CD4-positive, alpha-beta memory T cell (primary cell): ENCODE results near the gene FRMD4A. TPM values are rescaled to one million over a fixed set of nuclear protein-coding genes. Genes with fewer than 3 reads are reported as not detected.

Experiments
- CTCF ChIA-PET: fragments of 350-600 bp; sonication (Branson Sonifier 250); formaldehyde crosslinking; loops from one replicate; lab custom pipeline; 2021; ENCODE audit warnings: inconsistent platforms; ENCODE audit not compliant: partially characterized antibody; lab: Charles Lee
- POLR2A ChIA-PET: fragments of 350-600 bp; sonication (Branson Sonifier 250); formaldehyde crosslinking; loops from one replicate; lab custom pipeline; 2021; ENCODE audit not compliant: partially characterized antibody; lab: Charles Lee
- DNase-seq, 5 donors: peaks; one replicate each; pipeline versions ENCODE4 v3.0.0 to v3.0.0-alpha.2; 2020 to 2022; ENCODE audit warnings: mixed read lengths in 1 of 5
- H3K27ac ChIP-seq: one replicate; pipeline ENCODE4 v1.7.0; 2013; ENCODE audit warnings: low read depth, low read length
- H3K27me3 ChIP-seq: 2 replicates; pipeline ENCODE4 v1.7.0; 2013; ENCODE audit warnings: mild to moderate bottlenecking, low read length, moderate library complexity; ENCODE audit not compliant: insufficient read depth
- H3K36me3 ChIP-seq: 2 replicates; pipeline ENCODE4 v1.7.0; 2013; ENCODE audit warnings: mild to moderate bottlenecking, low read length, moderate library complexity; ENCODE audit not compliant: insufficient read depth
- H3K4me1 ChIP-seq: 2 replicates; pipeline ENCODE4 v1.7.0; 2013; ENCODE audit warnings: mild to moderate bottlenecking, low read length, moderate library complexity; ENCODE audit not compliant: insufficient read depth
- H3K4me3 ChIP-seq, 2 donors: one replicate each; pipeline ENCODE4 v1.7.0; 2013; ENCODE audit warnings: low read length in 2 of 2, mild to moderate bottlenecking in 1 of 2
- H3K9me3 ChIP-seq, 2 donors: one replicate each; pipeline ENCODE4 v1.7.0; 2013; ENCODE audit warnings: low read length in 2 of 2, control low read depth in 1 of 2; ENCODE audit not compliant: control insufficient read depth in 1 of 2
- H3K27ac Mint-ChIP-seq, 7 donors: one replicate each; pipeline ENCODE4 v1.8.0; 2020 to 2021; ENCODE audit warnings: mixed read lengths in 7 of 7, mild to moderate bottlenecking in 6 of 7, inconsistent platforms in 3 of 7, moderate library complexity in 3 of 7
- H3K27me3 Mint-ChIP-seq, 2 donors: one replicate each; pipeline ENCODE4 v1.8.0; 2020 to 2021; ENCODE audit warnings: mixed read lengths in 2 of 2
- H3K36me3 Mint-ChIP-seq, 2 donors: one replicate each; pipeline ENCODE4 v1.8.0; 2020 to 2021; ENCODE audit warnings: mixed read lengths in 2 of 2, inconsistent platforms in 1 of 2, mild to moderate bottlenecking in 1 of 2
- H3K4me1 Mint-ChIP-seq, 4 donors: one replicate each; pipeline ENCODE4 v1.8.0; 2020 to 2021; ENCODE audit warnings: mixed read lengths in 4 of 4, mild to moderate bottlenecking in 1 of 4
- H3K4me3 Mint-ChIP-seq, 8 donors: one replicate each; pipeline ENCODE4 v1.8.0; 2020 to 2021; ENCODE audit warnings: mixed read lengths in 8 of 8, mild to moderate bottlenecking in 7 of 8, moderate library complexity in 6 of 8, inconsistent platforms in 3 of 8
- H3K9me3 Mint-ChIP-seq, 8 donors: one replicate each; pipeline ENCODE4 v1.8.0; 2020 to 2021; ENCODE audit warnings: mixed read lengths in 8 of 8, mild to moderate bottlenecking in 5 of 8, inconsistent platforms in 3 of 8, moderate library complexity in 1 of 8
- intact Hi-C: fragments of 100-400 bp; cut with micrococcal nuclease; formaldehyde crosslinking; loops from one replicate; pipeline ENCODE4 v1.15.1; 2023
- polyA plus RNA-seq, 2 donors: library from polyadenylated mRNA; unstranded; fragments of 300-500 nt; fragmentation: Illumina TruSeq; gene quantifications; one replicate each; pipeline ENCODE4 v1.2.3, GENCODE V29; 2021
- total RNA-seq, 2 experiments: library from RNA; stranded (reverse); gene quantifications; one replicate each; pipeline ENCODE4 v1.2.3, GENCODE V29; 2021

The FRMD4A gene
- total and polyA plus RNA-seq, 4 experiments from 2014 or later = 0.89 to 2.4 (median 1.9) TPM; not detected in 1

DNA sequence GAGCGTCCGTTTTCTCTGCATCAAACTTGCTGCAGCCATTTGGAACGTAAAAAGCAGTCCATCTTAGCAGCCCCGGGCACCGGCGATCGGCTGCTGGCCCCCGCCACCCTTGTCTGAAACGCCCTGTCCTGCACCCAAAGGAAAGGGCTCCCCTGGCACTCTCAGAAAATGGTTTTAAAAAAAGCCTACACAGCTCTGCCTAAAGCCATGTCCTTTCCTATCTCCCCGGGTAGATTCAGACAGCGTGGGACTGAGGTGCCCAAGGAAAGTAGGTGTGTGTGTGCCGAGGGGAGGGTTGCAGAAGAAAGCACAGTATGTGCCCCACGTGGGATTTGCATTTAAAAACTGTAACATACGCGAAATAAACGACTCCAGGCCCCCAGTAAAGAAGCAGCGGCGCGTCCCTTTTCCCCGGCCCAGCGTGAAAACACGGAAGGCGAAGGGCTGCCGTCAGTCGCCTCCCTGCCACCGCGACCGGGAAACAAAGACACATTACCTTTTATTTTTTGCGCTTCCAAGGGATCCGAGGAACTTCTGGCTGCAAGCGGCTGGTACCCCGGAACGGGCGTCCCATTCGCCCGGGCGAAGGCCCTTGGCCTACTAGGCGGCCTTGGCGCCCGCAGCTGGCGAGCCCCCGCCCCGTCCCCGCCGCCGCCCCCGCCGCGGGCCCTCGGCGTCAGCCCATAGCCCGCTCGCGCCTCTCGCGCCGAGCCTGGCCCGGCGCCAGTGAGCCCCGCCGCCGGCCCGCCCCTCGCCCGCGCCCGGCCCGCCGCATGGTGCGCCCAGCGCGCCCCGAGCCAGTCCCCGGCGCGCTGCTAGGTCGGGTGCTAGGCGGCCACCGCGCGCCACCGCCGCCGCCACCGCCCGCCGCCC is 439.4 kb downstream of the FRMD4A start:
- Mint-ChIP-seq H3K36me3 (peaks cover 0 to 5% of the 10 kb centered on the region in 2 donors), H3K27ac (peak overlapping the region in 3 of 7 donors; percentile 3 to 53 (median 31)), H3K4me1 (peaks cover 12 to 28% (median 15%) of the 10 kb centered on the region in 4 donors), H3K27me3 (peaks cover 58 to 69% of the 10 kb centered on the region in 2 donors), H3K4me3 (peak overlapping the region; percentile 68 to 89 (median 80)), H3K9me3 (peaks cover 0 to 8% (median 0%) of the 10 kb centered on the region in 8 donors)
- Histone ChIP-seq H3K9me3 (no peaks in the 10 kb centered on the region), H3K27ac (no peak overlapping the region), H3K4me3 (peak overlapping the region in 1 of 2 donors; percentile 25), H3K27me3 (peaks cover 22% of the 10 kb centered on the region), H3K4me1 (peaks cover 5% of the 10 kb centered on the region), H3K36me3 (no peaks in the 10 kb centered on the region)
- ChIA-PET POLR2A (no interaction called here), CTCF (interaction anchor here (1.1 kb wide), 1 partner anchor 355 kb away, joined by 3 read pairs; no protein-coding TSS in a partner anchor)
- DNase-seq = peak in 1 of 5 donors; percentile 3
- intact Hi-C loops = no loop called here

DNA sequence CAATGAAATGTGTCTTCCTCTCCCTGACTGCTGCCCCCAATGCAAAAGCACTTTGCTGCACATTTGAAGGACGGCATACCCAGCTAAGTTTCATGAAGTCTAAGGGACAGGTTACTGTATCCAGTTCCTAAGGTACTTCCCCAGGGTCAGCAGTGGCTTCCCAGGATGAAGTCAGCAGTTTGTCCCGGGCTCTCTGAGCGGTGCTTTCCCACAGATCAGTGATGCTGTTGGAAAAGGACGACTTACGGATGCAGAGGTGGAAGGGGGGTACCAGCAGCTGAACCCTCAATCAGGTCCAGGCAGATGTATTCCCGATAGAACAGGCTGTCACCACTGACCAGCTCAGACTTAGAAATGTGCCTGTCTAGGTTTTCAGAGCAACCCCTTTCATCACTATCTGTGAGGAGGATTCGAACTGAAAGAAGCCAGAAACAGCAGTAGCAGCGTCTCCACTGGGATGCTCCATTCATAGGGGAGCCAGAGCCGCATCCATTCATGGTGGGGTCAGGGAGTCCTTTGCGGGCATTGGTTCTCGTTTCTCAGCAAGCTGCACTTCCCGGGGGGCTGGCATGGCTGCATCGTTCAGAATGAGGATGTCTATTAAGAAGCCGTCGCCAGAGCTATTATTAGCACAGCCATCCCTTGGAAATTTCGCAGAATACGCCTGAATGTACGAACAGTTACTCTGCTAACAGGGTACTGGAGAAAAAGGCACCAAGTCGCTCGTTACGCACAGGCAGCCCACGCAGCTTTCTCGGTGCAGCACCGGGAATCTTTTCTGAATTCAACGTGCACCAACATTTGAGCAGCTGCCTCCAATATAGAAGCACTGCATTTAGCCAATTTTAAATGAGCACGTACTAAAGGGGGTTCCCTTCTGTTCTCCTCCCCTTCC is 440.2 kb downstream of the FRMD4A start:
- Mint-ChIP-seq H3K36me3 (peaks cover 0 to 4% of the 10 kb centered on the region in 2 donors), H3K9me3 (peaks cover 0 to 5% (median 0%) of the 10 kb centered on the region in 8 donors), H3K4me1 (peaks cover 12 to 28% (median 15%) of the 10 kb centered on the region in 4 donors), H3K4me3 (peak overlapping the region; percentile 38 to 89 (median 80)), H3K27me3 (peaks cover 55 to 67% of the 10 kb centered on the region in 2 donors), H3K27ac (no peak overlapping the region)
- Histone ChIP-seq H3K9me3 (no peaks in the 10 kb centered on the region), H3K4me3 (no peak overlapping the region), H3K27ac (no peak overlapping the region), H3K4me1 (peaks cover 5% of the 10 kb centered on the region), H3K27me3 (peaks cover 22% of the 10 kb centered on the region), H3K36me3 (no peaks in the 10 kb centered on the region)
- CTCF ChIA-PET = interaction anchor here (0.6 to 1.1 kb wide), 2 partner anchors 241 to 356 kb away, joined by 3 read pairs; no protein-coding TSS in a partner anchor
- POLR2A ChIA-PET = no interaction called here
- intact Hi-C loops = no loop called here
- DNase-seq = no peak

DNA sequence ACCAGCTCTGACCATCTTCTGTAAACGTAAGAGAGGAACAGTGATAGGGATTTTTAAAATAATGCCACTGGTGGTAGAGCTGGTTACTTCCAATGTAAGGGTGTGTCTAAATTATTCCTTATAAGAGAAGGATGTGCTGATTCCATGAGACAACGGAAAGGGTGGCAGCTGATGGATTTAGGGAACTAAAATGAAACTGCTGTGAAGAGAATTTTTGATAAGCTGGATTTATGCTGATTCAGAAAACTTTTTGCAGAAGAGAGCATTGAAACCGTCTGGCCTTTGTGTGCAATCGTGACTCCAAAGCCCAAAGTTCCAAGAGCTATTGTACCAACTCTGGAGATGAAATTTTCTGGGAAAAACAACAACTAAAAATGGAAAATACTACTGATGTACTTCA is 443.0 kb downstream of the FRMD4A start:
- Mint-ChIP-seq H3K27me3 (peaks cover 40 to 56% of the 10 kb centered on the region in 2 donors), H3K36me3 (no peaks in the 10 kb centered on the region), H3K9me3 (no peaks in the 10 kb centered on the region), H3K4me1 (peaks cover 8 to 24% (median 13%) of the 10 kb centered on the region in 4 donors), H3K27ac (no peak overlapping the region), H3K4me3 (no peak overlapping the region)
- intact Hi-C loops = no loop called here
- H3K9me3 ChIP-seq = no peaks in the 10 kb centered on the region
- H3K4me3 ChIP-seq = no peak overlapping the region
- H3K27me3 ChIP-seq = peaks cover 19% of the 10 kb centered on the region
- H3K27ac ChIP-seq = no peak overlapping the region
- peaks cover 5% of the 10 kb centered on the region for H3K4me1 ChIP-seq
- no peaks in the 10 kb centered on the region for H3K36me3 ChIP-seq
- DNase-seq = no peak
- ChIA-PET POLR2A (no interaction called here), CTCF (no interaction called here)

DNA sequence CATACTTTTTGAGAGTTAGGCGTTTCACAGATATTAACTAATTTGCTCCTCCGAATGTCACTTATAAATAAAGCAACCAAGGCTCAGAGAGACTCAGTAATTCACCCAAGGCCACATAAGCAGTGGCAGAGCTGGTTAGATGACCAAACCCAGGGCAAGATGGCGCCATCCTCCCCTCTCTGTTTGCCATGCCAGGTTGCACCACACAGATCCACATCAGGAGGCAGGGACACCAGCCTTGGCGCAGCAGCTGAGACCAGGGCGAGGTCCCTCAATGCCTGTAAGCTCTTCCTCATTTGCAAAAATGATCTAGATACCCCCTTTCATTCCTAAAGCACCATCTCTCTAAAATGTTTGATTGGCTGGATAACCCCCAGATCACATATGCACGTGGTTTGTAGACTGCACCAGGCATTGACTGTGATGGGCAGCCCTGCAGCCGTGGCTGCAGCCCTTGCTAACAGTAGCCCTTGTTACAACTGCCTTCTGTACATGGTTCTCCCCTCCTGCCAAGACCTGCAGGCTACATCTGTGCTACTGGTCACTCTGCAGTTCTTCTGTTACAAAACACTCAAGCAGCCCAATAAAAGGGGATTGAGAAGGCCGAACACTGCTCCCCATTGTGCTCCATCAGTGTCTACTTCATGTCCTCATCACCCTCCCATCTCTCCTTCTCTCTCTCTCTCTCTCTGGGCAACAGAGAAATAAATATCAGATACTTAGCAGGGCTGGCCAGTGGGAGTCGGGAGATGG is 445.3 kb downstream of the FRMD4A start:
- CTCF ChIA-PET = no interaction called here
- POLR2A ChIA-PET = no interaction called here
- Mint-ChIP-seq H3K9me3 (no peaks in the 10 kb centered on the region), H3K27ac (no peak overlapping the region), H3K36me3 (no peaks in the 10 kb centered on the region), H3K4me3 (no peak overlapping the region), H3K27me3 (peaks cover 22 to 40% of the 10 kb centered on the region in 2 donors), H3K4me1 (peaks cover 1 to 6% (median 2%) of the 10 kb centered on the region in 4 donors)
- H3K27ac ChIP-seq = no peak overlapping the region
- no peaks in the 10 kb centered on the region for H3K36me3 ChIP-seq
- no peak overlapping the region for H3K4me3 ChIP-seq
- no peaks in the 10 kb centered on the region for H3K4me1 ChIP-seq
- no peak for DNase-seq
- peaks cover 6% of the 10 kb centered on the region for H3K27me3 ChIP-seq
- intact Hi-C loops = no loop called here
- H3K9me3 ChIP-seq = no peaks in the 10 kb centered on the region

DNA sequence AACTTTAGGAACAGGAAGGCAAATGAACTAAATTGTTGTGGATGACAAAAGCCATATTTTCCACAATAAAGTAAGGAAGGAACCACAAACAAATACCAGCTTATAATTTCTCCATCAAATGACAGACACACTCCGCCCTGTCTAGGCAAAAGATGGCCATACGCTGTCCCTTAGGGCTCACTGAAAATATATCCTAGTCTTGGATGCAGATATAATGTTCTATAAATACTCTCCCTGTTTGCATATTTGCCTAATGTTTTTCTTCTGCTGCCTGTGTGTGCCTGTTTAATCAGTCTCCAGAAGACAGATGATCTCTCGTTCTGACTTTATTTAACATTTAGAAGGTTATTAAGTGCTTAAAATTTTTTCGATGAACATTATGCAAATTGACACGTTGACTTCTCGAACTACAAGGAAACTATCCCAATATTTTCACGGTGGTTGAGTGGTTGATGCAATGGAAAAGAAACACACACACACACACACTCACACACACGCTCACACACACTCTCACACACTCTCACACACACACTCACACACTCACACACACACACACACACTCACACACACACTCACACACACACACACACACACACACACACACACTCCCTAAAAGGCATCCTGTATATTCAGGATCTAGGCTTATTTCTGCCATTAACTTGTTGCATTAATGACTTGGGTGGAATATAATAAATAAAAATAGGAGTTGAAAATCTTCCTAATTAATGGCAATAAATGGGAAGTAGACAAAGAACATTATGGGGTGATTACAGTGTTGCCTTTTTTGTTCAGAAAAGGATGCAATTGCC is 446.9 kb downstream of the FRMD4A start:
- CTCF ChIA-PET = no interaction called here
- no peak overlapping the region for H3K4me3 Mint-ChIP-seq
- Histone ChIP-seq H3K36me3 (no peaks in the 10 kb centered on the region), H3K4me3 (no peak overlapping the region), H3K4me1 (no peaks in the 10 kb centered on the region), H3K27ac (no peak overlapping the region), H3K9me3 (no peaks in the 10 kb centered on the region), H3K27me3 (no peaks in the 10 kb centered on the region)
- no peaks in the 10 kb centered on the region for H3K36me3 Mint-ChIP-seq
- peaks cover 0 to 2% (median 0%) of the 10 kb centered on the region in 4 donors for H3K4me1 Mint-ChIP-seq
- POLR2A ChIA-PET = no interaction called here
- DNase-seq = no peak
- intact Hi-C loops = no loop called here
- no peak overlapping the region for H3K27ac Mint-ChIP-seq
- peaks cover 13 to 32% of the 10 kb centered on the region in 2 donors for H3K27me3 Mint-ChIP-seq
- no peaks in the 10 kb centered on the region for H3K9me3 Mint-ChIP-seq

DNA sequence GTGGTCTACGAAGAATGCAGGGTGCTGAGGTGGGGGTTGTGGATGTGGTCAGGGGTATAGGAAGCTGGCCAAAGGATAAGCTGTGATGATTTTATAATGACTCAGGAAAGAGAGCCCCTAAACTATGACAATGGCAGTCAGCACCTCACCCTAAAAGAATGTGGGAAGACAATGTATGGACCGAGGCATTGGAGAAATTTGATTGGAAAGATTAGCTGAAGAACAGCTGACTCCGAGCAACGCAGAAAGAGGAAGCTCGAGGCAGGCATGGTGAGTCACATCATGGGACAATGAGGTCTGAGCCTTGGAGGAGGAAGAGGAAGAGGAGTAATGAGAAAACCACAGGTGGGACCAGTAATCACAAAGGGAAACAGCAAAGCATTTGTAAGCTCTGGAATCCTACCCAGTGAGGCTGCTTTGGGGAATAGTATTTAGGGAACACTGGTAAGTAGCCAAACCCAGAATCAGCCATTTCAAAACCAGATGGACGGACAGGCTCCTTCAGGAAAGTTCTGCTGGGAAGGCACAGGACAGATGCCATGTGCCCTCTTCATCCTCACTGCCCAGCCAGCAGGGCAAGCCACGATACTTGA is 448.5 kb downstream of the FRMD4A start:
- H3K4me3 ChIP-seq = no peak overlapping the region
- Mint-ChIP-seq H3K4me3 (no peak overlapping the region), H3K9me3 (no peaks in the 10 kb centered on the region), H3K4me1 (no peaks in the 10 kb centered on the region), H3K27ac (no peak overlapping the region), H3K36me3 (no peaks in the 10 kb centered on the region), H3K27me3 (peaks cover 7 to 24% of the 10 kb centered on the region in 2 donors)
- no peaks in the 10 kb centered on the region for H3K4me1 ChIP-seq
- H3K9me3 ChIP-seq = no peaks in the 10 kb centered on the region
- intact Hi-C loops = no loop called here
- CTCF ChIA-PET = no interaction called here
- no peak overlapping the region for H3K27ac ChIP-seq
- H3K36me3 ChIP-seq = no peaks in the 10 kb centered on the region
- no peaks in the 10 kb centered on the region for H3K27me3 ChIP-seq
- POLR2A ChIA-PET = no interaction called here
- no peak for DNase-seq
